ENCODE data around the gene OVCH1.

- TF ChIP-seq, protein P1, sequence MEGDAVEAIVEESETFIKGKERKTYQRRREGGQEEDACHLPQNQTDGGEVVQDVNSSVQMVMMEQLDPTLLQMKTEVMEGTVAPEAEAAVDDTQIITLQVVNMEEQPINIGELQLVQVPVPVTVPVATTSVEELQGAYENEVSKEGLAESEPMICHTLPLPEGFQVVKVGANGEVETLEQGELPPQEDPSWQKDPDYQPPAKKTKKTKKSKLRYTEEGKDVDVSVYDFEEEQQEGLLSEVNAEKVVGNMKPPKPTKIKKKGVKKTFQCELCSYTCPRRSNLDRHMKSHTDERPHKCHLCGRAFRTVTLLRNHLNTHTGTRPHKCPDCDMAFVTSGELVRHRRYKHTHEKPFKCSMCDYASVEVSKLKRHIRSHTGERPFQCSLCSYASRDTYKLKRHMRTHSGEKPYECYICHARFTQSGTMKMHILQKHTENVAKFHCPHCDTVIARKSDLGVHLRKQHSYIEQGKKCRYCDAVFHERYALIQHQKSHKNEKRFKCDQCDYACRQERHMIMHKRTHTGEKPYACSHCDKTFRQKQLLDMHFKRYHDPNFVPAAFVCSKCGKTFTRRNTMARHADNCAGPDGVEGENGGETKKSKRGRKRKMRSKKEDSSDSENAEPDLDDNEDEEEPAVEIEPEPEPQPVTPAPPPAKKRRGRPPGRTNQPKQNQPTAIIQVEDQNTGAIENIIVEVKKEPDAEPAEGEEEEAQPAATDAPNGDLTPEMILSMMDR (IDR thresholded peaks at IDR 0.05; ENCODE audit: poor library complexity) = no peak
- no peak for TF ChIP-seq EZH2 (IDR thresholded peaks at IDR 0.05; ENCODE audit: borderline replicate concordance)
Observed at GRCh38 chr12:29426498-29426897, 71.0 kb downstream of the OVCH1 start.

Data from hepatocyte (in vitro differentiated cells).